HCT116 (cell line): ENCODE measurements around the gene TFCP2.

Experiments used
- CTCF ChIP-seq, 3 experiments: fragments of 200-600 bp in 1 of 3; sonication (generic) in 1 of 3; IDR thresholded peaks in 2 of 3; conservative IDR thresholded peaks in 1 of 3; 2 replicates each; pipeline ENCODE4 v1.5.1; 2012 to 2017; ENCODE audit warnings: low read depth in 2 of 3, low read length in 2 of 3, antibody characterized with exemption in 1 of 3, borderline replicate concordance in 1 of 3, control low read depth in 1 of 3, mild to moderate bottlenecking in 1 of 3, mixed read lengths in 1 of 3, mixed run types in 1 of 3, moderate library complexity in 1 of 3; ENCODE audit not compliant: insufficient read depth in 1 of 3
- EGR1 ChIP-seq: IDR thresholded peaks from 2 replicates; pipeline ENCODE4 v1.6.1; 2012; ENCODE audit warnings: low read depth
- EZH2 ChIP-seq: fragments of 200-600 bp; sonication (generic); IDR thresholded peaks from 2 replicates; pipeline ENCODE4 v1.6.1; 2017; ENCODE audit warnings: antibody characterized with exemption, mixed run types
- MAX ChIP-seq: IDR thresholded peaks from 2 replicates; pipeline ENCODE4 v1.6.1; 2012
- POLR2AphosphoS5 ChIP-seq: IDR thresholded peaks from 2 replicates; pipeline ENCODE4 v1.6.1; 2011; ENCODE audit warnings: mild to moderate bottlenecking, low read depth, low read length, moderate library complexity
- RAD21 ChIP-seq: IDR thresholded peaks from 2 replicates; pipeline ENCODE4 v1.6.1; 2012; ENCODE audit warnings: low read depth, mild to moderate bottlenecking
- ZBTB33 ChIP-seq: IDR thresholded peaks from 2 replicates; pipeline ENCODE4 v1.6.1; 2011; ENCODE audit warnings: mild to moderate bottlenecking, low read length, moderate library complexity; ENCODE audit not compliant: insufficient replicate concordance; ENCODE audit errors: extremely low read depth

- no peak for TF ChIP-seq EGR1
- TF ChIP-seq CTCF (IDR thresholded peaks at IDR 0.05 in 2 of 3, conservative IDR thresholded peaks at IDR 0.05 in 1 of 3; ENCODE audit: borderline replicate concordance in 1 of 3, insufficient read depth in 1 of 3, low read depth in 2 of 3, low read length in 2 of 3), result no peak
- no peak for TF ChIP-seq EZH2
- TF ChIP-seq MAX, result no peak
- no peak for TF ChIP-seq RAD21
- TF ChIP-seq POLR2AphosphoS5, result no peak
- TF ChIP-seq ZBTB33, result no peak
Observed at GRCh38 chr12:51090705-51091229, 82.2 kb downstream of the TFCP2 start.
